GM18511 (cell line): ENCODE results near the gene MPP7.

Source experiments
- ATAC-seq: cut with Tn5 transposase; IDR thresholded peaks from one replicate; pipeline ENCODE4 v1.9.1; 2021; ENCODE audit warnings: mild to moderate bottlenecking, moderate library complexity; ENCODE audit not compliant: unreplicated experiment

MPP7 gene

GRCh38 chr10:28273343-28273742, 29.5 kb downstream of the MPP7 start:
- no peak for ATAC-seq

GRCh38 chr10:28269842-28270456, 32.9 kb downstream of the MPP7 start:
- ATAC-seq, result no peak

- no peak for ATAC-seq
These were observed 36.2 kb downstream of the MPP7 start for GRCh38 chr10:28266449-28267224.

GRCh38 chr10:28263136-28263857, 39.6 kb downstream of the MPP7 start:
- no peak for ATAC-seq

- ATAC-seq, result no peak
These were observed 46.1 kb downstream of the MPP7 start for GRCh38 chr10:28256776-28257175.

- ATAC-seq, result no peak
These were observed 48.4 kb downstream of the MPP7 start for GRCh38 chr10:28254290-28254985.

GRCh38 chr10:28253169-28253785, 49.6 kb downstream of the MPP7 start:
- no peak for ATAC-seq
